GM18499 (cell line): Measurements from ENCODE around the gene TRIM50.
"Not testable (repeated sequence)": the region's sequence is repeated elsewhere in the genome, so short reads cannot be mapped to it uniquely, and the experiment has no call there.

ENCODE experiments used
- ATAC-seq: cut with Tn5 transposase; IDR thresholded peaks from one replicate; pipeline ENCODE4 v1.9.1; 2021; ENCODE audit warnings: moderate number of reproducible peaks; ENCODE audit not compliant: insufficient read depth, unreplicated experiment

Gene TRIM50

DNA sequence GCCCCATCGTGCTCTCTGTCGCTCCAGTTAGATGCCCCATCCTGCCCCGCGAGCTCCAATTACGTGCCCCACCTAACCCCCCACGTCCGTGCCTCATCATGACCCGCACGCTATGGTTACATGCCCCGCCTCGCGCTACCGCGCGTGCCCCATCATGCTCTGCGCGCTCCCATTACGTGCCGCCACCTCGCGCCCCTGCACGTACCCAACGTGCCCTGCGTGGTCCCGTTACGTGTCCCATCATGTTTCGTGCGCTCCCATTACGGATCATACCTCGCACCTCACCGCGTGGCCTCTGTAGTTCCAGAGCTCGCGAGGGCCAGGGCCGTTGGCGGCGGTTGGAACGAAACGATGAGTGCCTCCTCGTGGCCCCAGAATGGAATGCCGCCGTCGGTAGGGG lies at the start of gene TRIM50, which contains the start of gene FKBP6:
Gene TRIM50 (minus strand): TSS at position 161 of the 400 bp plus-strand sequence. CDS start 3,295 bp downstream, outside the sequence.
Gene FKBP6 (plus strand): TSS at position 240 of the 400 bp plus-strand sequence. CDS start 268 bp downstream, outside the sequence.
- ATAC-seq, result not testable (repeated sequence)

GRCh38 chr7:73376671-73377412 lies 49.0 kb upstream of the TRIM50 start:
- no peak for ATAC-seq

DNA sequence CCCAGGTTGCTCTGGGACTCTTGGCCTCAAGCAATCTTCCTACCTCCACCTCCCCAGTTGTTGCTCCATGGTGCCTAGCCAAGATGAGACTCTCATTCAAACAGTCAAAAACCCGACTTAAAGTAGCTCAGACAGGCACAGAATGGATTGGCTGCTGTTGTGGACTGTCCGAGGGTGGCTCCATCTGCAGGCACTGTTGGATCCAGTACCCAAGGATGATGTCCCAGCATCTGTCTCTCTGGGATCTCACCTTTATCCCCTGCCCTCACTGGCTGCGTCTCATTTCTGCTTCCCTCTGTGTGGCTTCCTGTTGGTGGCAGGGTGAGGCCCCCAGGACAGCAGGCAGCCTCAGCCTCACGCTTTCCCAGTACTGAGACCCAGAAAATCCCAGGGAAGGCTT lies 48.4 kb upstream of the TRIM50 start:
- ATAC-seq, result not testable (repeated sequence)

DNA sequence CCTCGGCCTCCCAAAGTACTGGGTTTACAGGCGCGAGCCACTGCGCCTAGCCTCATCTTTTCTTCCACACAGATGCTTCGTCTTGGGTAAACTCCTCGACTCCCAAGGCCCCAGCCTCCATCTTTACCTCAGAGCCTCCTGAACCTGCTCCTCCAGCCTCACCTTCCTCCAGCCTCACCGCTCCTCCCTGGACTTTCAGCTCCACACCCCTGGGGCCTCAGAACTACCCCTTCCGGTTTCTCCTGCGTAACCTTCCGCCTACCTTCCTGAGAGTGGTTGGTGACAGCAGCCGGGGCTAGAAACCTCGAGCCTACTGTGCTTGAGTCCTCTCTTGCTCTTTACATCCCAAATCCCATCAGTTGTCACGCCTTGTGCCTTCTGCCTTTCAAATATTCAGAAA lies 45.9 kb upstream of the TRIM50 start:
- no peak for ATAC-seq

DNA sequence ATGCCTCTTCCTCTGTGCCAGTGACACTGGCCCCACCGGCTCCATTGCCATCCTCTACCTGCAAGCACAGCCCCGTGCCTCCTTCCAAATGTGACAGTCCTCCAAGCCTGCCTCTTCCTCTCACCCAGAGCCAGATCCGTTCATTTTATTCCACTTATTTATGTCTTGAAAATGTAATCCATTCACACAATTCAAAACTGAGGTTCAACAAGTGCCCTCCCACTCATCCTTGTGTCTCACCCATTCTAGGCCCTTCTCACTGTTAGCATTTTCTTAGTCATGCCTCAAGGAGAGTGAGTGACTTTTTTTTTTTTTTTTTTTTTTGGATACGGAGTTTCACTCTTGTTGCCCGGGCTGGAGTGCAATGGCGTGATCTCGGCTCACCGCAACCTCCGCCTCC lies 41.7 kb upstream of the TRIM50 start:
- no peak for ATAC-seq

DNA sequence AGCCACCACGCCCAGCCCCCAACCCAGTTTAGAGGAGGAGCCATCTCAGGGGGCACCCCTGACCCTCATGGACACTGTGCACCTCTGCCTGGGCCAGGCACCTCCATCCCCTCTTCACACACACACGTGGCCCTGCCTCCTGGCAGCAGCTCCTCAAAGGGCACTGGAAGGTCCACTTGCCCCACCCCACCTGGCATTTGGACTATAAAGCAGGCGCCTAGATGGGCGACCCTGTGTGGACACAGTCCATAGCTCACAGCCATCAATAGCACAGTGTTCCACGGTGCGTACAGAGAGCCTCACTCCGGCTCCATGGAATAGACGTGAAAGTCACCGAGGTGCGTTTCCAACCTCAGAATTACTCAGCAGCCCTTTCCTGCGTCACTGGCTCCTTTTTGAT lies 41.1 kb upstream of the TRIM50 start:
- ATAC-seq, result no peak

GRCh38 chr7:73366990-73367389 lies 39.1 kb upstream of the TRIM50 start:
- no peak for ATAC-seq

- no peak for ATAC-seq
Measured at GRCh38 chr7:73366127-73366526, 38.2 kb upstream of the TRIM50 start.

DNA sequence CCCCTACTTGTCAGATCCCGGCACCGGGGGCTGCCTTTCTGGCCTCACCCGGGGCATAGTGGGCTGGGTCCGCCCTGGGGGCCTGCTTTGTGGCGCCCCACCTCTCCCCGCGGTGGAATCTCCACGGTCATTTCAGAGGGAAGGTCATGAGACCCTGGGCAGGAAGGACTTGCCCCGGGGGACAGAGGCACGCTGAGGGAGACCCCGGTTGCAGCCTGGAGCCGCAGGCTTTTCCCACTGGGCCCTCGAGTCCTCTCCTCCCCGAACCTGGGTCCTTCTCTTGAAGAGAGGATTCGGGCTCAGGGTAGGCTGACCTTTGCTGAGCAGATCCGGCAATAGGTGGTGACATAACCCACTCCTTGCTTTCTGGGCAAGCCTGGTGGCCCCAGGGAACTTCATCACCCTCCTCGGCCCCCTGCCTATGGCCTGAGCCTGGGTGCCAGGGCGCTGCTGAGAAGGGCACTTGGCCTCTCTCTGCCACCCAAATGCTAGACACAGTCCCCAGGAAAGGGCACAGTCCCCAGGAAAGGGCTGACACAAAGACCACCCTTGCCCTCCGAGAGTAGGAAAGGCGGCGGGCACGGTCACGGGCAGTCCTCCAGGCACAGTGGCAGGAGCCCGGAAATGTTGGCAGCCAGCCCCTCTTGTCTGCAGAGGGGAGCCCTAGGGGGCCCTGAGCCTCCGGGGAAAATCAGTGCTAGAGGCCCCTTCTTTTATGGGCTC lies 36.3 kb upstream of the TRIM50 start:
- ATAC-seq, result no peak

DNA sequence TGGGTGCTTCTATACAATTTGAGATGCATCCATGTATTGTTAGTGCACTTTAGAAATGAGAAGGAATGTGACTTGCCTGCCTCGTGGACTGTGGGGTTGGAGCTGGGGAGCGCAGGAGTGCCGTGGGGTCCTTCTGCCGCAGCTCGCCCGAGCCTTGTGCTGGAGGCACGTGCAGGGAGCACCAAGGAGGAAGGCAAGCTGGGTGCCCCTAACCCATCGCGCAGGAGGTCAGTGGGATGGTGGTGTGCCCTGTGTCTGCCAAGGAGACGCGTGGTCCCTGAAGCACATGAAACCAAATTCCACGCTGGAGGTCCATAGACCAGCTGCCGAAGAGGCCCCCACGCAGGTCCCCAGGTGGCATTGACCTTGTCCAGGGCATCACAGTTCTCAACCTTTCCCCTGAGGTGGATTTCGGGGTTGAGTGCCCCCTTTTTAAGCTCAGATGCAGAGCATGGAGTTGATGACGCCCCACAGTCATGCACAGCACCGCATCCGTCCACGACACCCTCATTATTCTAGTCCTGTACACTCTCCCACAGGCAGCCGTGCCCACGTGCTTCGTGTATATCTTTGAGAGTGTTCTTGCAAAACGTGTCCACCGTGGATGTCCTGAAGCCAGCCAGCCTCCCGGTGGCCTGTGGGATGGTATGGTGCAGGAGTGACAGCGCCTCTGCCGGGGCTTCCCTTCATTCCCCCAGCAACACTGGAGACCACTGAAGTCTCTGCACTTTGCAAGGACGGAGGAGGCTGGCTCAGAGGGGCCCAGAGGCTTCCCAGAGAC lies 35.5 kb upstream of the TRIM50 start:
- no peak for ATAC-seq

DNA sequence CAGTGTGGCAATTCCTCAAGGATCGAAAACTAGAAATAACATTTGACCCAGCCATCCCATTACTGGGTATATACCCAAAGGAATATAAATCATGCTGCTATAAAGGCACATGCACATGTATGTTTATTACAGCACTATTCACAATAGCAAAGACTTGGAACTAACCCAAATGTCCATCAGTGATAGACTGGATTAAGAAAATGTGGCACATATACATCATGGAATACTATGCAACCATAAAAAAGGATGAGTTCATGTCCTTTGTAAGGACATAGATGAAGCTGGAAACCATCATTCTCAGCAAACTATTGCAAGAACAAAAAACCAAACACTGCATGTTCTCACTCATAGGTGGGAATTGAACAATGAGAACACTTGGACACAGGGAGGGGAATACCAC lies 32.7 kb upstream of the TRIM50 start:
- not testable (repeated sequence) for ATAC-seq

DNA sequence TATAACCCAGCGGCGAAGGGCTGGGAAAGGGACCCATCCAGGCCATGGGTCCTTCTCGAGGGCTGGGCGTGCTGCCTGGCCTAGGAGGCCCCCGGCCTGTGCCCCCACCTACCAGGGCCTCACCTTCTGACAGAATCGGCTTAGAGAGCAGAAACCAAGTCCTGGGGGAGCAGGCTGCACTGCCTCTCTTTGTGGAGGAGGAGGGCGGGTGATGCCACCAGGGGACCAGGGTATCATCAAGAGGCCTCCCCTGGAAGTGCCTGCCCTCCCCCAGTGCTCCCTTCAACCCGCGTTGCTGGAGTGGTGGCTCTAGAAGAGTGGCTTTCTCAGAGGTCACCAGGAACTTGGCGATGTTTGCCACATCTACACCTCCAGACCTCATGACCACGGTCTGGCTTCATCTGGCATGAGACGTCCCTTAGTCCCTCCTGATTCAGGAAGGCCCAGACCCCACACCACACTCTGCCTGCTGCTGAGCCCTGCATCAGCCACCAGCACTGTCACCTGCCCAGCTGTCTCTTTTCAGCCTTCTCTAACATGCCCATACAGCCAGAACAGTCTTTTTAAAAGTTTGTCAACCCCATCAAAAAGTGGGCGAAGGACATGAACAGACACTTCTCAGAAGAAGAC lies 32.0 kb upstream of the TRIM50 start:
- ATAC-seq, result no peak

DNA sequence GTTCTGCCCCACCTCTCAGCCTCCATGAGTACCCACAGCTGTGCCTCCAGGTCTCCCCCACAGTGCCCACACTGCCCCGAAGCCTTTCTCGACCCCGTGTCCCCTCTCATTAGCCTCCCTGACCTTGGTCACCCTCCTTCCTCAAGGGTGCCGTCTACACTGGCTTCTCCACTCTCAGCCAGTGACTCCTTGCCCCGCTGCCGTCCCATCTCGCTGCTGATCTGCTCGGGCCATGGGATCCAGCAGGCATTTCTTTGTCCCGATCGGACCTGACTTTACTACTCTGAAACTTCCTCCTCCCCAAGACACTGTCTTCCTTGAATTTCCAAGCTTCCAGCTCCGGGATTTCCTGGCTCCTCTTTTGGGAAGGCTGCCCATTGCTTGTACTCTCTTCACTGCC lies 31.4 kb upstream of the TRIM50 start:
- ATAC-seq, result no peak

DNA sequence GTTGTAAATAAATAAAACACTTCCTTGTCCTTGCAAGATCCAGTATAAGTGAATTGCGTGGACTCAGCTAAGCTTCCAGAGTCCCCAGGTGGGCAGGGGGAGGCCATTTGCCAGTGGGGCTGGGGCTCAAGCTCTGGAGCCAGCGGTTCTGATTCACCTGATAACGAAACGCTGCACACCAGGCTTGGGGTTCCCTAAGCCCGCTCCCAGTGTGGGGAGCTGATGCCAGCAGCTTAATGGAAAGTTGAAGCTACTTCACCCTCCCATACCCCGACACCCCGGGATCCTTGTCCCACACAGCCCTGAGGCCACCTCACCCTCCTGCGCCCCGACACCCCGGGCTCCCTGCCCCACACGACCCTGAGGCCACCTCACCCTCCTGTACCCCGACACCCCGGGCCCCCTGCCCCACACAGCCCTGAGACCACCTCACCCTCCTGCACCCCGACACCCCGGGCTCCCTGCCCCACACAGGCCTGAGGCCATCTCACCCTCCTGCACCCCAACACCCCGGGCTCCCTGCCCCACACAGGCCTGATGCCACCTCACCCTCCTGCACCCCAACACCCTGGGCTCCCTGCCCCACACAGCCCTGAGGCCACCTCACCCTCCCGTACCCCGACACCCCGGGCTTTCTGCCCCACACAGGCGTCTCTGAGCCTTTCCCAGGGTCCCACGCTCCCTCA lies 30.9 kb upstream of the TRIM50 start:
- no peak for ATAC-seq

GRCh38 chr7:73356159-73356558 lies 28.3 kb upstream of the TRIM50 start:
- ATAC-seq, result no peak

DNA sequence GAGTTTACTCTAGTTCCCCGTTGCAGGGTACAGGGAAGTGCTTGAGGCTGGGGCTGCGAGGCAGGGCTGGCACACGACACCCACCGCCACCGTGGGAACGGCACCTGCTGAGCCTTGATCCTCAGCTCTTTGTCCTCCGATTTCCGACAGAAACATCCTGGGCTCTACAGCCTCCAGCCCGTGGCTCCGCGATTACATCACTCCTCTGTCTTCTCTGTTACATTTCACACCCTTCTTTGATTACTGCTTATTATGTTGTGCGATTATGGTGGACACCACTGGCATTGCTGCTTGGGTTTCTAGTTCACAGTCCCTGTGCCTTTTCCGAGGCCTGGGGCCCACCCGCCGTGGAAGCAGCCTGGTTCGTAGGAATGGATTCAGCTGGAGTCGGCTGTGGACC lies 26.9 kb upstream of the TRIM50 start:
- no peak for ATAC-seq

DNA sequence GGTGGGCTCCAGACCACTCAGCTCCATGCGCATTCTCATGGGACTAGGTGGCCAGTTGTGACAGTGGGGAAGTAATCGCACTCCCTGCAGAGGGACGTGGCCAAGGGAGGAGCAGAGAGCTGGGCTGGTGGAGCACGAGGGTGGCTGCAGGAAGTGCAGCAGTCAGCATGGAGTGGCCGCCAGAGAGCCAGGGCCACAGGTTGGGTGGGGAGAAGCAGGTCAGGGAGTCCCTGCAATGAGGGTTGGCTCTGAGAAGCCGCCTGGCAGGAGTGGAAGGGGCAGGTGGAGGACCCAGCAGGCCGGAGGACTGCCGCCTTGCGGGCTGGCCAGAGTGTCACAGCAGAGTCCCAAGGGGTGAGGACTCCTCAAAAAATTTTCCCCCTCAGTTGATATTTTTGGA lies 26.3 kb upstream of the TRIM50 start:
- ATAC-seq, result no peak

DNA sequence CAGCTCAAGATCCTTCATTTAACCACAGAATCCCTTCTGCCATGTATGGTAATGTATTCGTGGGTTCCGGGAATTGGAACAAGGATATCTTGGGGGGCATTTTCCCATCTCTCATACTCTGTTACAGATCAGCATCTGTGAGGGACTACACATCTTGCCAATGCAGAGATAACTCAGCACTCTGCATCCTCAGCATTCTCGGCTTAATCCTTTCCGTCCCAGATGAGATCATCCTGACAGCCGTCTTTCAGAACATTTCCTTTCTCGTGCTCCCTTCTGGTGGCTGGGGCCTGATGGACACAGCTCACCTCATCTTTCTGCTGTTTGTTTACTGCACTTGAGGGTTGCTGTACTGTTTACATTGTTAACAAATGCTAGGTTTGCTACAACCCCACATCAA lies 25.4 kb upstream of the TRIM50 start:
- no peak for ATAC-seq

DNA sequence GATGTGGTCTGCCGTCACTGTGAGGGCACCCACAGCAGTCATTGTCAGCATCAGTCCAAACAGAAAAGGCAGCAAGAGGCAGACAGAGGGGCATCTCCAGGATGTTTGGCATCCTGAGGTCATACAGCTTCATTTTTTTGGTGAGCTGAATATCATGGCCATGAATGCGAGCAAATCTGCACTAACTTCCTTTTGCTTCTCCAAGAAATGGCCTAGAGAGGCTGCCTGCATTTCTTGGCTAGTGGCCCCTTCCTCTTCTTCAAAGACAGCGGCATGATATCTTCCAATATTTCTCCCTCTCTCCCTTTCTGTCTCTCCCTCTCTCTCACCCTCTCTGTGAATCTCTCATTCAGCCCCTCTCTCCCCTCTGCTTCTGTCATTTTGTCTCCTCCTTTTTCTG lies 24.9 kb upstream of the TRIM50 start:
- no peak for ATAC-seq
